ENCODE results near the gene VWF.

DNA sequence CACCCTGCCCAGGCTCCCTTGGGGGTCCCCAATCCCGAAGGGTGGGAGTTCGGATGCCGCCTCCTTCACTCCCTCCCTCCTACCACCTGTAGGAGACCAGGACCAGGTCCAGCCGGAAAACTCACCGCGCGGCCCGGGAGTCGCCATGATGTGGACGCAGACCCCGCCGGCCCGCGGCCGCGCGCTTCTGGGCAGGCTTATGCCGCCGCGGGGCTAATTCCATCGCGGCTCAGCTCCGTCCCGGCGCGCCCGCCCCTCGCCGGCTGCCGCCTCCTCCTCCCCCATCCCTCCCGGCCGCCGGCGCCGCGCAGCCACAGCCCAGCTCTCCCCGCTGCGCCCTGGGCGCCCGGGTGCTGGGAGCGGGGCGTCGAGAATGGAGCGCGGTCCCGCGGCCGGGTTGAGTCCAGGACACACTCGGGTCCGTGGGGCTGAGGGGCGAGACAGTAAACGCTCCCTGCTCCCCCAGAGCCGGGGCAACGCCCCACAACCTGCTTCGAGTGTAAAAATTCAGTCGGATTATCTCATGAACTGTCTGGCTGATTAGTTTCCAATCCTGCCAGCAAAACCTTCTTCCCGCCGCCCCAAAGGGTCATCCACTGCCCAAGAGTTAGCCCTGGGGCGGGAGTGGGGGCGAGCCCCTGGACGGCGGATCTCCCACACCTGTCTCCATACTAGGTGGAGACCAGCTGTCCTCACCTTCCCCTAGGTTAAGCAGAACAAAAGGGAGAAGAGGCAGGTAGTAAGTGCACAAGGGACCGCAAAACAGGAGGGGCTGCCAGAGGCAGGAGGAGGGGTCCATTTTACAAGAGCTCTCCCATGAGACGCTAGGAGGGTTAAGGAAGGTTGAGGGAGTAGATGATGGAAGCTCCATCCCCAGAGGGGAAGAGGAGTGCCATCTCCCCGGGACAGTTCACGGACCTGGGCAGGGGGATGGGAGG lies 179.1 kb downstream of the VWF start, which contains the start of gene ANO2:
- TF ChIP-seq SP1 (IDR thresholded peaks at IDR 0.05) (no peak), SUZ12 (IDR thresholded peaks at IDR 0.05) (no peak), BHLHE40 (IDR thresholded peaks at IDR 0.05; ENCODE audit: borderline replicate concordance) (no peak), HDGF (IDR thresholded peaks at IDR 0.05; ENCODE audit: borderline replicate concordance) (no peak), PKNOX1 (IDR thresholded peaks at IDR 0.05) (no peak), FOXA1 (IDR thresholded peaks at IDR 0.05) (no peak), NFRKB (IDR thresholded peaks at IDR 0.05) (no peak)

Measured in HEK293T (cell line).